ENCODE results near the gene CALML4.
"Not testable (repeated sequence)": the region's sequence is repeated elsewhere in the genome, so short reads cannot be mapped to it uniquely, and the experiment has no call there.

CALML4 gene

DNA sequence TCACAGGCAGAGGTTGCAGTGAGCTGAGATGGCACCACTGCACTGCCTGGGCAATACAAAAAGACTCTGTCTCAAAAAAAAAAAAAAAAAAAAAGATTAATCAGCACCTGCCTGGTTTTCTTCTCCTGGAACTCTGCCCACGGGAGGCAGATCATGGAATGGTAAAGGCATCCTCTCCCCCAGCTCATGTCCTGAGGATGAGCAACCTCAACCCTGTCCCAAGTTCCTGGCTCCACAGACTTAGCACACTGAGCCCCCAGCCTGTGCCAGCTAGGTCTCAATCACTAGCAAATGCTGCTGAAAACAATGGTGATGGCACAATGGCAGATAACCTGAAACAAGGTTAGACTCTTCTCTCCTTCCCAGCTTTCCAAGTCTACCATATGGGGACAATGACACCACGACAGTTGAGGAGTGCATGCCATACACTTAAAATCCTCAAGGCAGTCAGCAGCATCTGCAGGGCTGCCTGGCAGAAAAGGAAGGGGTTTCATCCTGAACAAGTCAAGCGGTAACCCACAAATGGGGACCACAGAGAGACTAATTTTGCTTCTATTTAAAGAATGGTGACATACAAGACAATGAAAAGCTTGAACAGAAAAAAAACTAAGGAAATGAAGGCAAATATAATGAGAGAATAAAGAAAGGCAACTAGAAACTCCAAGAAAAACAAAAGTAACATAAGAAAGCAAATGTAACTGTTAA lies 19.6 kb upstream of the CALML4 start:
- H3K4me3 ChIP-seq (ENCODE audit: low read depth, low read length): peak overlapping the region; percentile 21
- TF ChIP-seq POLR2A (IDR thresholded peaks at IDR 0.05; ENCODE audit: extremely low read depth, insufficient read length) (no peak), MAX (IDR thresholded peaks at IDR 0.05; ENCODE audit: low read depth, low read length) (no peak), MYC (IDR thresholded peaks at IDR 0.05; ENCODE audit: low read depth, low read length) (no peak)
- TF ChIP-seq, protein P1, sequence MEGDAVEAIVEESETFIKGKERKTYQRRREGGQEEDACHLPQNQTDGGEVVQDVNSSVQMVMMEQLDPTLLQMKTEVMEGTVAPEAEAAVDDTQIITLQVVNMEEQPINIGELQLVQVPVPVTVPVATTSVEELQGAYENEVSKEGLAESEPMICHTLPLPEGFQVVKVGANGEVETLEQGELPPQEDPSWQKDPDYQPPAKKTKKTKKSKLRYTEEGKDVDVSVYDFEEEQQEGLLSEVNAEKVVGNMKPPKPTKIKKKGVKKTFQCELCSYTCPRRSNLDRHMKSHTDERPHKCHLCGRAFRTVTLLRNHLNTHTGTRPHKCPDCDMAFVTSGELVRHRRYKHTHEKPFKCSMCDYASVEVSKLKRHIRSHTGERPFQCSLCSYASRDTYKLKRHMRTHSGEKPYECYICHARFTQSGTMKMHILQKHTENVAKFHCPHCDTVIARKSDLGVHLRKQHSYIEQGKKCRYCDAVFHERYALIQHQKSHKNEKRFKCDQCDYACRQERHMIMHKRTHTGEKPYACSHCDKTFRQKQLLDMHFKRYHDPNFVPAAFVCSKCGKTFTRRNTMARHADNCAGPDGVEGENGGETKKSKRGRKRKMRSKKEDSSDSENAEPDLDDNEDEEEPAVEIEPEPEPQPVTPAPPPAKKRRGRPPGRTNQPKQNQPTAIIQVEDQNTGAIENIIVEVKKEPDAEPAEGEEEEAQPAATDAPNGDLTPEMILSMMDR (IDR thresholded peaks at IDR 0.05; ENCODE audit: low read depth, low read length): no peak
- DNase-seq (ENCODE audit: low read depth): peak; percentile 56

DNA sequence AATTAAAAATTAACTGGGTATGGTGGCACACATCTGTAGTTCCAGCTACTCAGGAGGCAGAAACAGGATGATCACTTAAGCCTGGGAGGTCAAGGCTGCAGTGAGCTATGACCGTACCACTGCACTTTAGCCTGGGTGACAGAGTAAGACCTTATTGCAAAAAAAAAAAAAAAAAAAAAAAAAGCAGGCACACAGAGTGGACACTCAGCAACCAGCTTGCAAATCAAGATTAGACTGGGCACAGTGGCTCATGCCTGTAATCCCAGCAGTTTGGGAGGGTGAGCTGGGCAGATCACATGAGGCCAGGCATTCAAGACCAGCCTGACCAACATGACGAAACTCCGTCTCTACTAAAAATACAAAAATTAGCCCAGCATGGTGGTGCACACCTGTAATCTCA lies 19.0 kb upstream of the CALML4 start:
- no peak for DNase-seq (ENCODE audit: low read depth)
- TF ChIP-seq MYC (IDR thresholded peaks at IDR 0.05; ENCODE audit: low read depth, low read length) (no peak), POLR2A (IDR thresholded peaks at IDR 0.05; ENCODE audit: extremely low read depth, insufficient read length) (no peak), MAX (IDR thresholded peaks at IDR 0.05; ENCODE audit: low read depth, low read length) (no peak)
- TF ChIP-seq, protein P1 (IDR thresholded peaks at IDR 0.05; ENCODE audit: low read depth, low read length): no peak
- no peak overlapping the region for H3K4me3 ChIP-seq (ENCODE audit: low read depth, low read length)

- no peak for TF ChIP-seq POLR2A (IDR thresholded peaks at IDR 0.05; ENCODE audit: extremely low read depth, insufficient read length)
- no peak for TF ChIP-seq MYC (IDR thresholded peaks at IDR 0.05; ENCODE audit: low read depth, low read length)
- TF ChIP-seq, protein P1 (IDR thresholded peaks at IDR 0.05; ENCODE audit: low read depth, low read length): no peak
- no peak for TF ChIP-seq MAX (IDR thresholded peaks at IDR 0.05; ENCODE audit: low read depth, low read length)
- no peak for DNase-seq (ENCODE audit: low read depth)
- H3K4me3 ChIP-seq (ENCODE audit: low read depth, low read length): no peak overlapping the region
These were observed 18.0 kb upstream of the CALML4 start for GRCh38 chr15:68223171-68223570.

- H3K4me3 ChIP-seq (ENCODE audit: low read depth, low read length); DNase-seq (ENCODE audit: low read depth): not testable (repeated sequence)
These were observed 17.3 kb upstream of the CALML4 start for GRCh38 chr15:68222432-68222743.

DNA sequence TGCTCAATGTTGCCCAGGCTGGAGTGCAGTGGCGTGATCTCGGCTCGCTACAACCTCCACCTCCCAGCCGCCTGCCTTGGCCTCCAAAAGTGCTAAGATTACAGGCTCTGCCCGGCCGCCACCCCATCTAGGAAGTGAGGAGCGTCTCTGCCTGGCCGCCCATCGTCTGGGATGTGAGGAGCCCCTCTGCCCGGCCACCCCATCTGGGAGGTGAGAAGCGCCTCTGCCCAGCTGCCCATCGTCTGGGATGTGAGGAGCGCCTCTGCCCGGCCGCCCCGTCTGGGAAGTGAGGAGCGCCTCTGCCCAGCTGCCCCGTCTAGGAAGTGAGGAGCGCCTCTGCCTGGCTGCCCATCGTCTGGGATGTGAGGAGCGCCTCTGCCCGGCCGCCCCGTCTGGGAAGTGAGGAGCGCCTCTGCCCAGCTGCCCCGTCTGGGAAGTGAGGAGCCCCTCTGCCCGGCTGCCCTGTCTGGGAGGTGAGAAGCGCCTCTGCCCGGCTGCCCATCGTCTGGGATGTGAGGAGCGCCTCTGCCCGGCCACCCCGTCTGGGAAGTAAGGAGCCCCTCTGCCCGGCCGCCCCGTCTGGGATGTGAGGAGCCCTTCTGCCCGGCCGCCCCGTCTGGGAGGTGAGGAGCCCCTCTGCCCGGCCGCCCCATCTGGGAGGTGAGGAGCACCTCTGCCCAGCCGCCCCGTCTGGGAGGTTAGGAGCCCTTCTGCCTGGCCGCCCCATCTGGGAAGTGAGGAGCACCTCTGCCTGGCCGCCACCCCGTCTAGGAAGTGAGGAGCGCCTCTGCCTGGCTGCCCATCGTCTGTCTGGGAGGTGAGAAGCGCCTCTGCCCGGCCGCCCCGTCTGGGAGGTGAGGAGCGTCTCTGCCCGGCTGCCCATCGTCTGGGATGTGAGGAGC lies 16.6 kb upstream of the CALML4 start:
- H3K4me3 ChIP-seq (ENCODE audit: low read depth, low read length); DNase-seq (ENCODE audit: low read depth): not testable (repeated sequence)

DNA sequence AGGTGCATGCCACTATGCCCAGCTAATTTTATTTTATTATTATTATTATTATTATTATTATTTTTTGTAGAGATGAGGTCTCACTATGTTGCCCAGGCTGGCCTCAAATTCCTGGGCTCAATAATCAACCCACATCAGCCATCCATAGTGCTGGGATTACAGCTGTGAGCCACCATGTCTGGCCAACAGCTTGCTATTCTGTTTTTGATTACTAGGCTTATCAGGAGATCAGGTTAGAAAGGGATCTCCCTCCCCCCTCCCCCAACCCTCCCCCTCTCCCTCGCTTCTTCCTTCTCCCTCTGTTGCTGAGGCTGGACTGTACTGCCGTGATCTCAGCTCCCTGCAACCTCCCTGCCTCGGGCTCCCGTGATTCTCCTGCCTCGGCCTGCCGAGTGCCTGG lies 15.8 kb upstream of the CALML4 start:
- H3K4me3 ChIP-seq (ENCODE audit: low read depth, low read length): no peak overlapping the region
- no peak for DNase-seq (ENCODE audit: low read depth)
- no peak for TF ChIP-seq POLR2A (IDR thresholded peaks at IDR 0.05; ENCODE audit: extremely low read depth, insufficient read length)

- TF ChIP-seq MYC (IDR thresholded peaks at IDR 0.05; ENCODE audit: low read depth, low read length) (no peak), POLR2A (IDR thresholded peaks at IDR 0.05; ENCODE audit: extremely low read depth, insufficient read length) (no peak), MAX (IDR thresholded peaks at IDR 0.05; ENCODE audit: low read depth, low read length) (no peak)
- TF ChIP-seq, protein P1 (IDR thresholded peaks at IDR 0.05; ENCODE audit: low read depth, low read length): no peak
- DNase-seq (ENCODE audit: low read depth): no peak
- no peak overlapping the region for H3K4me3 ChIP-seq (ENCODE audit: low read depth, low read length)
These were observed 15.4 kb upstream of the CALML4 start for GRCh38 chr15:68220489-68220888.
